Cardiac fibroblast (primary cell): Measurements from ENCODE around the gene KRTAP13-4.

Experiments
- DNase-seq, 2 donors: peaks; one replicate each; pipeline versions ENCODE4 v3.0.0 to v3.0.0-alpha.2; 2010; ENCODE audit warnings: low read depth in 2 of 2
- H3K4me3 ChIP-seq, 2 donors: replicated peaks in 1 of 2; 1 replicate in 1 of 2; 2 replicates in 1 of 2; pipeline ENCODE4 v1.5.1; 2011; ENCODE audit warnings: low read depth in 2 of 2, low read length in 2 of 2, mild to moderate bottlenecking in 2 of 2, moderate library complexity in 1 of 2
- TF ChIP-seq, protein P1 (sequence below): IDR thresholded peaks from one replicate; pipeline ENCODE4 v1.5.1; 2011; ENCODE audit warnings: low read depth, mild to moderate bottlenecking, low read length, inconsistent platforms

Gene KRTAP13-4

DNA sequence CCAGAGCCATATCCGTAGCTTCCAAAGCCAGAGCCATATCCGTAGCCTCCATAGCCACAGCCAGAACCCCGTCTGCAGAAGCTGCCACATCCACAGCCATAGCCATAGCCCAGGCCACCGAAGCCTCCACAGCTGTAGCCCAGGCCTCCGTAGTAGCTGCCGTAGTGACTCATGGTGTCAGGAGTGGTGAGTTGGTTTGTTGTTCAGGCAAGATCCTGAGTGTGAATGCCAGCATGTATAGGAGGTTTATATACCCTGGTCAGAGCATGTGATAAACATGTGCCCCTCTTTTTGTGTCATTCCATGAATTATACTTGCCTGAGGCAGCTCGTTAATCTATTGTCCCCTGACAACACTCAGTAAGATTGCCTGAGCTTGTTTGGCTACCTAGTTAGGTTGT lies 50.1 kb downstream of the KRTAP13-4 start, which contains the start of gene KRTAP19-1:
KRTAP19-1 (minus strand) TSS at position 223 of the 400 bp plus-strand sequence; CDS start at position 173, 50 bp downstream.
- TF ChIP-seq, protein P1, sequence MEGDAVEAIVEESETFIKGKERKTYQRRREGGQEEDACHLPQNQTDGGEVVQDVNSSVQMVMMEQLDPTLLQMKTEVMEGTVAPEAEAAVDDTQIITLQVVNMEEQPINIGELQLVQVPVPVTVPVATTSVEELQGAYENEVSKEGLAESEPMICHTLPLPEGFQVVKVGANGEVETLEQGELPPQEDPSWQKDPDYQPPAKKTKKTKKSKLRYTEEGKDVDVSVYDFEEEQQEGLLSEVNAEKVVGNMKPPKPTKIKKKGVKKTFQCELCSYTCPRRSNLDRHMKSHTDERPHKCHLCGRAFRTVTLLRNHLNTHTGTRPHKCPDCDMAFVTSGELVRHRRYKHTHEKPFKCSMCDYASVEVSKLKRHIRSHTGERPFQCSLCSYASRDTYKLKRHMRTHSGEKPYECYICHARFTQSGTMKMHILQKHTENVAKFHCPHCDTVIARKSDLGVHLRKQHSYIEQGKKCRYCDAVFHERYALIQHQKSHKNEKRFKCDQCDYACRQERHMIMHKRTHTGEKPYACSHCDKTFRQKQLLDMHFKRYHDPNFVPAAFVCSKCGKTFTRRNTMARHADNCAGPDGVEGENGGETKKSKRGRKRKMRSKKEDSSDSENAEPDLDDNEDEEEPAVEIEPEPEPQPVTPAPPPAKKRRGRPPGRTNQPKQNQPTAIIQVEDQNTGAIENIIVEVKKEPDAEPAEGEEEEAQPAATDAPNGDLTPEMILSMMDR: no peak
- no peak for DNase-seq

More for the DNA sequence above, 50.1 kb downstream of the KRTAP13-4 start, which contains the start of gene KRTAP19-1:
- H3K4me3 ChIP-seq: no peak within 1 kb of the TSS
